Measurements from ENCODE around the gene APOC1. TPM values are rescaled to one million over a fixed set of nuclear protein-coding genes. Genes with fewer than 3 reads are reported as not detected.

The APOC1 gene
- total and polyA plus RNA-seq, 2 experiments from 2014 or later = 20.1 to 27.1 TPM

DNA sequence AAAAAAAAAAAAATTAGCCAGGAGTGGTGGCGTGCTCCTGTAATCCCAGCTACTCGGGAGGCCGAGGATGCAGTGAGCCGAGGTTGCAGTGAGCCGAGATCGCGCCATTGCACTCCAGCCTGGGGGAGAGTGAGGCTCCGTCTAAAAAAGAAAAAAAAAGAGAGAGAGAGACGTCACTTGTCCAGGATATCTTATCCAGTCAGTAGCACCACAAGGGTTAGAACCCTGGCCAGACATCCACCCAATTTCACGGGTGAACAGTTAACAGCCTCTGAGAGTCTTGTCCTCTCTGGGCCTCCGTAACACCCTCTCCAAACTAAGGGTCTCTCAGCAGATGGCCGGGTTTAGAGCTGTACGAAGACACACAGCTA lies 39.9 kb downstream of the APOC1 start:
- H3K9me3 ChIP-seq (ENCODE audit: low read depth) = no peaks in the 10 kb centered on the region
- H3K4me3 ChIP-seq = peak overlapping the region; percentile 97
- DNase-seq (ENCODE audit: low read depth in 1 of 2, low spot score in 1 of 2) = no peak
- H3K4me1 ChIP-seq (ENCODE audit: low read depth) = peaks cover 9% of the 10 kb centered on the region
- peak overlapping the region; percentile 91 for H3K27ac ChIP-seq
- TF ChIP-seq, protein P1, sequence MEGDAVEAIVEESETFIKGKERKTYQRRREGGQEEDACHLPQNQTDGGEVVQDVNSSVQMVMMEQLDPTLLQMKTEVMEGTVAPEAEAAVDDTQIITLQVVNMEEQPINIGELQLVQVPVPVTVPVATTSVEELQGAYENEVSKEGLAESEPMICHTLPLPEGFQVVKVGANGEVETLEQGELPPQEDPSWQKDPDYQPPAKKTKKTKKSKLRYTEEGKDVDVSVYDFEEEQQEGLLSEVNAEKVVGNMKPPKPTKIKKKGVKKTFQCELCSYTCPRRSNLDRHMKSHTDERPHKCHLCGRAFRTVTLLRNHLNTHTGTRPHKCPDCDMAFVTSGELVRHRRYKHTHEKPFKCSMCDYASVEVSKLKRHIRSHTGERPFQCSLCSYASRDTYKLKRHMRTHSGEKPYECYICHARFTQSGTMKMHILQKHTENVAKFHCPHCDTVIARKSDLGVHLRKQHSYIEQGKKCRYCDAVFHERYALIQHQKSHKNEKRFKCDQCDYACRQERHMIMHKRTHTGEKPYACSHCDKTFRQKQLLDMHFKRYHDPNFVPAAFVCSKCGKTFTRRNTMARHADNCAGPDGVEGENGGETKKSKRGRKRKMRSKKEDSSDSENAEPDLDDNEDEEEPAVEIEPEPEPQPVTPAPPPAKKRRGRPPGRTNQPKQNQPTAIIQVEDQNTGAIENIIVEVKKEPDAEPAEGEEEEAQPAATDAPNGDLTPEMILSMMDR (IDR thresholded peaks at IDR 0.05; ENCODE audit: low read depth, low read length) = no peak
- H3K36me3 ChIP-seq = peaks cover 6% of the 10 kb centered on the region
- no peaks in the 10 kb centered on the region for H3K27me3 ChIP-seq

DNA sequence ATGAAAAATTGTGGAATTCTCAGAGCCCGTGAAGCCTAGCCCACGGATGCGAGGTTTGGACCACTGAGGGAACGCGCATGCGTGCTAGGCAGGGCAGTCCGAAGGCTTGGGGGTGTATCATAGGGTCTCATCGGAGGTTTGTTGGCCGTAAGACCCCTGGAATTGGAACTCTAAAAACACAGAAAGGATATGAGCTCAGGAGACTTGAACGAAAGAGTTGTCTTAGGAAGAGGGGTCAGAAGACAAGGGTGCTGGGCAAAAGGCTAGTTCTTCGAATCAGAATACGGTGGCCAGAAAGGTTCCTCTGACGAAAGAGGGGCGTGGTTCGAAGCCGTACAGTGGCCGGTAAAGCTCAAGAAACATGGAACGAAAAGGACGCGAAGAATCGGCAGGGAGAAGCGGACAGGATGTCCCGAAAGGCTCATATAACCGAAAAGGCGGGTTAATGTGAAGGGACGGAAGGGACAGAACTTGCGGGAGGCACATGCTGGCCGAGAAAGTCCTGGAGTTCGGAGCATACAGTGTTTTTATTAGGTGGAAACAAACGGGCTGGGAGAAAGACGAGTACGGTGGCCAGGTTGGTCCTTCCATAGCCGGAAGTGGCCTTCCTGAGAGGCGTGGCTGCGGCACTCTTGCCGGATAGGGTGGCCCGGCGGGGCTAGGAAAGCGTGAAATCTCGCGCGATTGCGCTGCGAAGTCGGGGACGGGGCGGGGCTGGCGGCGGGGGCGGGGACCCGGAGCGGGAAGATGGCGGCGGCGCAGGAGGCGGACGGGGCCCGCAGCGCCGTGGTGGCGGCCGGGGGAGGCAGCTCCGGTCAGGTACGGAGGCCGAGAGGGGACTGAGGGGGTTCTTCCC lies 40.5 kb downstream of the APOC1 start, which contains the start of gene CLPTM1:
CLPTM1 (plus strand) TSS at position 732 of the 856 bp plus-strand sequence; CDS start at position 748, 16 bp downstream.
- Histone ChIP-seq H3K36me3 (peaks cover 2% of the 10 kb centered on the region), H3K27me3 (no peaks in the 10 kb centered on the region), H3K9me3 (ENCODE audit: low read depth) (no peaks in the 10 kb centered on the region), H3K4me1 (ENCODE audit: low read depth) (peaks cover 9% of the 10 kb centered on the region), H3K4me3 (peak within 1 kb of the TSS; percentile 97), H3K27ac (peak within 1 kb of the TSS; percentile 91)
- TF ChIP-seq, protein P1 (IDR thresholded peaks at IDR 0.05; ENCODE audit: low read depth, low read length) = no peak
- peak; percentile 98 for DNase-seq (ENCODE audit: low read depth in 1 of 2, low spot score in 1 of 2)

DNA sequence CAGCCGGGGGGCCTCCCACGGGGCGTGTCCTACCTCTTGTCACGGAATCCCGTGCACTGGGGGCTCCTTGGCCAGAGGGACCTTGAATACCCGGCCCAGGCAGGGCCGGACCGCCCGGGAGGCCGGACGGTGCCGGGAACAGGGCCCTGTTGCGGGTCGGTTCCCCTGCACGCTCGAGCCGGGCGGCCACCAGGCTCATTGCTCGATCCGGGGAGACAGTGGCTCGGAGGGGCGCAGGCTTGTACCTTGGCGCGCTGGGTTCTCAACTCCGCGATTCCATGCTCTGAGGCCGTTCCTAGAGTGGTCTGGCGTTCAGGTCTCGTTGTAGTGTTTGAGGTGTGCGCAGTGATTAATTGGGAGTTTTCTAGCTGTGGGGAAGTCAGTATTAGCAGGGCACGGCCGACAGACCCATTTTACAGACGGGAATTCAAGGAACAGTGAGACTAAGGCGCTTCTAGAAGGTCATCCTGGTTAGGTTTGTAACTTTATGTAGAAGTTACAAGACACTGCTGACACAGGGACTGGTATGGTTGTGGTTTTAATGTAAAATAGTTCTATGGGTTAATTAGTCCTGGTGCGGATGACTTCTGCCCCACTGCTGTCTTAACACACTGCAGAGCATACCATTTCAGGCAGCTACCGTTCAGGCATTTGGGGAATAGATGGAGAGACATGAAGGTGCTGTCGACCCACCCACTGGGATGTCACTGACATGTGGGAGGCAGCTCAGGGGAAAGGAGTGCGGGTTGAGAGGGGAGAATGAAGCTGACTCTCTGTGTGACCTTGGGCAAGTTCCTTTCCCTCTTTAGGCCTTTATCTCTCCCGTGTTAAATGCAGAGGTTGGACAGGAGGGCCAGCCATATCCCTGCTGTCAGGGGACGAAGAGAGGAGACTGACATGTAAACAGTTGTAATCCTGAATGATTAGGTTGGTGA lies 41.4 kb downstream of the APOC1 start:
- no peaks in the 10 kb centered on the region for H3K9me3 ChIP-seq (ENCODE audit: low read depth)
- peak overlapping the region; percentile 87 for H3K27ac ChIP-seq
- TF ChIP-seq, protein P1 (IDR thresholded peaks at IDR 0.05; ENCODE audit: low read depth, low read length) = no peak
- H3K4me1 ChIP-seq (ENCODE audit: low read depth) = peaks cover 9% of the 10 kb centered on the region
- no peaks in the 10 kb centered on the region for H3K27me3 ChIP-seq
- peak overlapping the region; percentile 97 for H3K4me3 ChIP-seq
- no peaks in the 10 kb centered on the region for H3K36me3 ChIP-seq
- DNase-seq (ENCODE audit: low read depth in 1 of 2, low spot score in 1 of 2) = peak in 1 of 2 donors; percentile 28

DNA sequence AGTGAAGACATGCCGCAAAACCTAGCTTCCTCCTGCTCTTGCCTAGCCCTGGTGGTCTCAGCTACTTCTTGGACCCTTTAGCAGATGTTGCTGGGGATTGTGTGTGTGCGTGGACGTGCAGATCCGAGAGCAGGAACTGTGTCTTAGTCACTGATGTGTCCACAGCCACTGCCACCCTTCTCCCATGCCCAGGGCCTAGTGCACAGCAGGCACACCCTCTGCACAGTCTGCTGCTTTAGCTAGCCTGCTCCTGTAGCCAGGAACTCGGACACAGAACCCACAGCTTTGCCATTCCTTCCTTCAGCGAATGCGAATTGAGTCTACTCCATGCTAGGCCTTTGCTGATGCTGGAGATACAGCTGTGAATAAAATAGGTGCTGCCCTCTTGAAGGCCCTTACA lies 43.1 kb downstream of the APOC1 start:
- no peak overlapping the region for H3K4me3 ChIP-seq
- no peaks in the 10 kb centered on the region for H3K27me3 ChIP-seq
- peak overlapping the region; percentile 16 for H3K27ac ChIP-seq
- H3K9me3 ChIP-seq (ENCODE audit: low read depth) = no peaks in the 10 kb centered on the region
- DNase-seq (ENCODE audit: low read depth in 1 of 2, low spot score in 1 of 2) = no peak
- peaks cover 9% of the 10 kb centered on the region for H3K4me1 ChIP-seq (ENCODE audit: low read depth)
- no peaks in the 10 kb centered on the region for H3K36me3 ChIP-seq
- TF ChIP-seq, protein P1 (IDR thresholded peaks at IDR 0.05; ENCODE audit: low read depth, low read length) = no peak

DNA sequence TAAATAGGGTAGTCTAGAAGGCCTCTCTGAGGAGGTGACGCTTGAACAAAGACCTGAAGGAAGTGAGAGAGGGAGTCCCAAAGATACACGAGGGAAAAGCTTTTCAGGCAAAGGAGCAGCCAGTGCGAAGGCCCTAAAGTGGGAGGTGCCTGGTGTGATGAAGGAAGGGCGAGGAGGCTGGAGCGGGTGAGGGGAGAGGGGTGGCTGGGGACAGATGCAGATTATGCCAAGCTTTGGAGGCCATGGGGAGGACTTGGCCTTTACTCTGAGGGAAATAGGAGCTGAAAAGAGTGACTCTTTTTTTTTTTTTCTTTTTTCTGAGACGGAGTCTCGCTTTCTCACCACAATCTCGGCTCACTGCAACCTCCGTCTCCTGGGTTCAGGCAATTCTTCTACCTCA lies 43.7 kb downstream of the APOC1 start:
- Histone ChIP-seq H3K4me3 (no peak overlapping the region), H3K27ac (peak overlapping the region; percentile 16), H3K27me3 (no peaks in the 10 kb centered on the region), H3K4me1 (ENCODE audit: low read depth) (peaks cover 9% of the 10 kb centered on the region), H3K36me3 (no peaks in the 10 kb centered on the region), H3K9me3 (ENCODE audit: low read depth) (no peaks in the 10 kb centered on the region)
- no peak for DNase-seq (ENCODE audit: low read depth in 1 of 2, low spot score in 1 of 2)
- TF ChIP-seq, protein P1 (IDR thresholded peaks at IDR 0.05; ENCODE audit: low read depth, low read length) = no peak
